Measurements from ENCODE around the gene ZNF48.
A peak's percentile ranks its signal among the peaks of the same experiment; 100 is the strongest.

The ZNF48 gene

DNA sequence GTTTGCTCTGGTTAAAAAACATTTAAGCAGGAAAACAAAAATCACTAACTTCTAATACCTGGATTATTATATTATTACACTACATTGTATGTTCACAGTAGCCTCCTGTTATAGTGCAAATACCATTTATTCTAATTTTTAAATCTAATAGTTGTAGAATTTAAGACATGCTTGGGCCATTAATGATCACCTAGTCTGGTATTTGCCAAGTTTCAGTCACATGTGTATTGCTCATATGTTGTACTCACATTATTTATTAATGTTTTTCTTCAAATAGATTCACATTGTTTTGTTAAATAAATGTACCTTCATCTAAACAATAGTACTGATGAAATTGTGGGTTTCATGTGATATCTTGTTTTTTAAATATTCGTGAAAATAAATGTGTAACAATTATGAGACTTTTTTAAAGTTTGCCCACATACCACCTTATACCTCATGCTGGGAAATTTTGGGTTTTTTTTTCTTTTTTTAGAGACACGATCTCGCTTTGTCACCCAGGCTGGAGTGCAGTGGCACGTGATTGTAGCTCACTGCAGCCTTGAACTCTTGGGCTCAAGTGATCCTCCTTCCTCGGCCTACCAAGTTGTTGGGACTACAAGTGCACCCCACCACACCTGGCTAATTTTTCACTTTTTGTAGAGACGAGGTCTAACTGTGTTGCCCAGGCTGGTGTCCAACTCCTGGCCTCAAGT is 18.0 kb downstream of the ZNF48 start:
- Histone ChIP-seq H2AK5ac (ENCODE audit: low read length) (no peak overlapping the region), H3K4me3 (ENCODE audit: low read length) (no peak overlapping the region), H3K27ac (ENCODE audit: low read depth, low read length) (no peak overlapping the region), H3K79me2 (ENCODE audit: control insufficient read depth, insufficient read depth, low read length) (no peaks in the 10 kb centered on the region), H3K4me2 (ENCODE audit: low read length) (no peak overlapping the region), H3K56ac (ENCODE audit: low read length) (no peak overlapping the region), H3K23ac (ENCODE audit: low read length) (no peak overlapping the region), H3K79me1 (ENCODE audit: low read length) (peaks cover 6% of the 10 kb centered on the region), H3K4me1 (ENCODE audit: control insufficient read depth, low read depth, low read length) (peaks cover under 1% of the 10 kb centered on the region), H3K36me3 (ENCODE audit: control insufficient read depth, insufficient read depth, low read length) (peaks cover 7% of the 10 kb centered on the region), H2BK5ac (ENCODE audit: low read length) (no peak overlapping the region), H4K5ac (ENCODE audit: low read length) (no peak overlapping the region), H2BK120ac (ENCODE audit: low read depth, low read length) (no peak overlapping the region), H2BK15ac (replicated peaks; ENCODE audit: low read depth) (no peak overlapping the region), H3K18ac (ENCODE audit: low read length) (no peak overlapping the region), H4K8ac (ENCODE audit: low read depth, low read length) (no peak overlapping the region), H3K9ac (ENCODE audit: low read length) (no peak overlapping the region), H3K27me3 (ENCODE audit: insufficient read depth, low read length, poor library complexity) (no peaks in the 10 kb centered on the region), H3K4ac (ENCODE audit: low read depth, low read length) (no peak overlapping the region)
- 100% methylated on average over 1 of the region's 6 CpGs for WGBS (ENCODE audit: extremely low coverage, insufficient coverage, low lambda C conversion rate)
- DNase-seq = no peak

GRCh38 chr16:30414159-30414558 is 18.9 kb downstream of the ZNF48 start:
- H3K36me3 ChIP-seq (ENCODE audit: control insufficient read depth, insufficient read depth, low read length) = peaks cover 7% of the 10 kb centered on the region
- no CpG with 5 or more reads among the region's 5 CpGs for WGBS (ENCODE audit: extremely low coverage, insufficient coverage, low lambda C conversion rate)

GRCh38 chr16:30416047-30416603 is 20.9 kb downstream of the ZNF48 start:
- Histone ChIP-seq H3K4ac (ENCODE audit: low read depth, low read length) (no peak overlapping the region), H3K27me3 (ENCODE audit: insufficient read depth, low read length, poor library complexity) (no peaks in the 10 kb centered on the region), H3K23ac (ENCODE audit: low read length) (no peak overlapping the region), H4K8ac (ENCODE audit: low read depth, low read length) (no peak overlapping the region), H2BK5ac (ENCODE audit: low read length) (no peak overlapping the region), H3K27ac (ENCODE audit: low read depth, low read length) (no peak overlapping the region), H2BK120ac (ENCODE audit: low read depth, low read length) (no peak overlapping the region), H3K4me3 (ENCODE audit: low read length) (no peak overlapping the region), H3K79me1 (ENCODE audit: low read length) (peaks cover 1% of the 10 kb centered on the region), H4K5ac (ENCODE audit: low read length) (no peak overlapping the region), H3K79me2 (ENCODE audit: control insufficient read depth, insufficient read depth, low read length) (no peaks in the 10 kb centered on the region), H3K4me2 (ENCODE audit: low read length) (no peak overlapping the region), H3K18ac (ENCODE audit: low read length) (no peak overlapping the region), H3K56ac (ENCODE audit: low read length) (no peak overlapping the region), H3K36me3 (ENCODE audit: control insufficient read depth, insufficient read depth, low read length) (peaks cover 6% of the 10 kb centered on the region), H2BK15ac (replicated peaks; ENCODE audit: low read depth) (no peak overlapping the region), H3K4me1 (ENCODE audit: control insufficient read depth, low read depth, low read length) (no peaks in the 10 kb centered on the region), H2AK5ac (ENCODE audit: low read length) (no peak overlapping the region), H3K9ac (ENCODE audit: low read length) (no peak overlapping the region)
- peak; percentile 25 for DNase-seq
- WGBS (ENCODE audit: extremely low coverage, insufficient coverage, low lambda C conversion rate) = no CpG with 5 or more reads among the region's 4 CpGs

More at GRCh38 chr16:30414159-30414558, 18.9 kb downstream of the ZNF48 start:
- H4K5ac ChIP-seq (ENCODE audit: low read length) = no peak overlapping the region
- no peak overlapping the region for H3K18ac ChIP-seq (ENCODE audit: low read length)
- H4K8ac ChIP-seq (ENCODE audit: low read depth, low read length) = no peak overlapping the region
- no peak overlapping the region for H3K4ac ChIP-seq (ENCODE audit: low read depth, low read length)
- H2AK5ac ChIP-seq (ENCODE audit: low read length) = no peak overlapping the region
- H3K4me2 ChIP-seq (ENCODE audit: low read length) = no peak overlapping the region
- H3K56ac ChIP-seq (ENCODE audit: low read length) = no peak overlapping the region
- peaks cover 4% of the 10 kb centered on the region for H3K79me1 ChIP-seq (ENCODE audit: low read length)
- DNase-seq = no peak
- no peak overlapping the region for H3K9ac ChIP-seq (ENCODE audit: low read length)
- H3K23ac ChIP-seq (ENCODE audit: low read length) = no peak overlapping the region
- no peaks in the 10 kb centered on the region for H3K79me2 ChIP-seq (ENCODE audit: control insufficient read depth, insufficient read depth, low read length)
- H2BK5ac ChIP-seq (ENCODE audit: low read length) = no peak overlapping the region
- H2BK15ac ChIP-seq (replicated peaks; ENCODE audit: low read depth) = no peak overlapping the region
- H3K4me1 ChIP-seq (ENCODE audit: control insufficient read depth, low read depth, low read length) = no peaks in the 10 kb centered on the region
- H3K27me3 ChIP-seq (ENCODE audit: insufficient read depth, low read length, poor library complexity) = no peaks in the 10 kb centered on the region
- no peak overlapping the region for H2BK120ac ChIP-seq (ENCODE audit: low read depth, low read length)
- H3K27ac ChIP-seq (ENCODE audit: low read depth, low read length) = no peak overlapping the region
- no peak overlapping the region for H3K4me3 ChIP-seq (ENCODE audit: low read length)

DNA sequence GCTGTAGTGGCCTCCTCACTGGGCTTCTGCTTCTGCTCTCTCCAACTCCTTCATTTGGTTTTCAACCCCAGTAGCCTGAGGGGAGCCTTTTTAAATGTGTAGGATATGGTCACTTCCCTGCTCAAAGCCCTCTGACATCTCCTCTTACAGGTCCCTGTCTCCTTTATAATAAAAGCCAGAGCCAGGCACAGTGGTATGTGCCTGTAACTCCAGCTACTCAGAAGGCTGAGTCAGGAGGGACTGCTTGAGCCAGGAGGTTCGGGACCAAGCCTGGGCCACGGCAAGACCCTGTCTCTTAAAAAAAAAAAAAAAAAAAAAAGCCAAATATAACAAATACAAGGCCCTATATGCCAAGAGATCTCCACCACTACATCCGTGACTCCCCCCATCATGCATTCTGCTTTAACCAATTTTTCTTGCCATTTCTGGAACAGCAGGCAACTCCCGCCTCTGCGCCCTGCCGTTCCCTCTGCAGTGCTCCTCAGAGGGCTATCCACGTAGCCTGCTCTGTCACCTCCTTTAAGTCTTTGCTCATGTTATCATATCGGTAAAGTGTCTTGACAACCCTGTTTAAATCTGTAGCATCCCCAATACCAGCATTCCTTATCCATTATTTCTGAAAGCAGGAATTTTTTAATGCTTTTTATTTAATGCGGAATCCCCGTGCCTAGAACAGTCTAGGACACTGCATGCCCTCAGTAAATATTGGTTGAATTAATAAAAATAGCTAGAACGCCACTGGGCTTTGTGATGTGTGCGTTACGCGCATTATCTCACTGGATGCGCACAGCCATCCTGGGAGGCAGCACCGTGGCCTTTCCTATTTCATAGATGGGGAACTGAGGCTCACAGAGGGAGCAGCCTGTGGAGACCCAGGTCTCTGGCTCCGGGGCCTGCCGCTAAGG is 21.7 kb downstream of the ZNF48 start:
- H3K23ac ChIP-seq (ENCODE audit: low read length) = no peak overlapping the region
- peak; percentile 26 for DNase-seq
- H3K36me3 ChIP-seq (ENCODE audit: control insufficient read depth, insufficient read depth, low read length) = peaks cover 2% of the 10 kb centered on the region
- peak overlapping the region; percentile 89 for H3K56ac ChIP-seq (ENCODE audit: low read length)
- no peaks in the 10 kb centered on the region for H3K79me1 ChIP-seq (ENCODE audit: low read length)
- no peaks in the 10 kb centered on the region for H3K79me2 ChIP-seq (ENCODE audit: control insufficient read depth, insufficient read depth, low read length)
- H3K27ac ChIP-seq (ENCODE audit: low read depth, low read length) = no peak overlapping the region
- H3K4ac ChIP-seq (ENCODE audit: low read depth, low read length) = no peak overlapping the region
- no peaks in the 10 kb centered on the region for H3K27me3 ChIP-seq (ENCODE audit: insufficient read depth, low read length, poor library complexity)
- H3K4me2 ChIP-seq (ENCODE audit: low read length) = peak overlapping the region; percentile 78
- no peak overlapping the region for H3K4me3 ChIP-seq (ENCODE audit: low read length)
- peak overlapping the region; percentile 33 for H3K18ac ChIP-seq (ENCODE audit: low read length)
- H2BK120ac ChIP-seq (ENCODE audit: low read depth, low read length) = no peak overlapping the region
- H2BK15ac ChIP-seq (replicated peaks; ENCODE audit: low read depth) = no peak overlapping the region
- no peaks in the 10 kb centered on the region for H3K4me1 ChIP-seq (ENCODE audit: control insufficient read depth, low read depth, low read length)
- H2BK5ac ChIP-seq (ENCODE audit: low read length) = no peak overlapping the region
- H2AK5ac ChIP-seq (ENCODE audit: low read length) = no peak overlapping the region
- WGBS (ENCODE audit: extremely low coverage, insufficient coverage, low lambda C conversion rate) = no CpG with 5 or more reads among the region's 18 CpGs
- H4K8ac ChIP-seq (ENCODE audit: low read depth, low read length) = no peak overlapping the region
- peak overlapping the region; percentile 82 for H3K9ac ChIP-seq (ENCODE audit: low read length)
- no peak overlapping the region for H4K5ac ChIP-seq (ENCODE audit: low read length)

DNA sequence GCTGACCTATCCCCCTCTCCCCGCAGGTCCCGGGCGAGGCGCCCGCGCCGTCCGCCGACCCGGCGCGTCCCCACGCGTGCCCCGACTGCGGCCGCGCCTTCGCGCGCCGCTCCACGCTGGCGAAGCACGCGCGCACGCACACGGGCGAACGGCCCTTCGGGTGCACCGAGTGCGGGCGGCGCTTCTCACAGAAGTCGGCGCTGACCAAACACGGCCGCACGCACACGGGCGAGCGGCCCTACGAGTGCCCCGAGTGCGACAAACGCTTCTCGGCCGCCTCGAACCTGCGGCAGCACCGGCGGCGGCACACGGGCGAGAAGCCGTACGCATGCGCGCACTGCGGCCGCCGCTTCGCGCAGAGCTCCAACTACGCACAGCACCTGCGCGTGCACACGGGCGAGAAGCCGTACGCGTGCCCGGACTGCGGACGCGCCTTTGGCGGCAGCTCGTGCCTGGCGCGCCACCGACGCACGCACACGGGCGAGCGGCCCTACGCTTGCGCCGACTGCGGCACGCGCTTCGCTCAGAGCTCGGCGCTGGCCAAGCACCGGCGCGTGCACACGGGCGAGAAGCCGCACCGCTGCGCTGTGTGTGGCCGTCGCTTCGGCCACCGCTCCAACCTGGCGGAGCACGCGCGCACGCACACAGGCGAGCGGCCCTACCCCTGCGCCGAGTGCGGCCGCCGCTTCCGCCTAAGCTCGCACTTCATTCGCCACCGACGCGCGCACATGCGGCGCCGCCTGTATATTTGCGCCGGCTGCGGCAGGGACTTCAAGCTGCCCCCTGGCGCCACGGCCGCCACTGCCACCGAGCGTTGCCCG is 22.5 kb downstream of the ZNF48 start:
- H3K4me3 ChIP-seq (ENCODE audit: low read length) = peak overlapping the region; percentile 35
- H3K9ac ChIP-seq (ENCODE audit: low read length) = peak overlapping the region; percentile 82
- peaks cover 2% of the 10 kb centered on the region for H3K36me3 ChIP-seq (ENCODE audit: control insufficient read depth, insufficient read depth, low read length)
- H4K8ac ChIP-seq (ENCODE audit: low read depth, low read length) = no peak overlapping the region
- peak overlapping the region; percentile 24 for H3K27ac ChIP-seq (ENCODE audit: low read depth, low read length)
- no peak overlapping the region for H2BK120ac ChIP-seq (ENCODE audit: low read depth, low read length)
- H4K5ac ChIP-seq (ENCODE audit: low read length) = no peak overlapping the region
- no CpG with 5 or more reads among the region's 140 CpGs for WGBS (ENCODE audit: extremely low coverage, insufficient coverage, low lambda C conversion rate)
- H3K79me1 ChIP-seq (ENCODE audit: low read length) = no peaks in the 10 kb centered on the region
- no peaks in the 10 kb centered on the region for H3K27me3 ChIP-seq (ENCODE audit: insufficient read depth, low read length, poor library complexity)
- H3K79me2 ChIP-seq (ENCODE audit: control insufficient read depth, insufficient read depth, low read length) = no peaks in the 10 kb centered on the region
- no peak overlapping the region for H3K23ac ChIP-seq (ENCODE audit: low read length)
- no peak overlapping the region for H2AK5ac ChIP-seq (ENCODE audit: low read length)
- H3K56ac ChIP-seq (ENCODE audit: low read length) = peak overlapping the region; percentile 89
- DNase-seq = peak; percentile 98
- peak overlapping the region; percentile 33 for H3K18ac ChIP-seq (ENCODE audit: low read length)
- peak overlapping the region; percentile 78 for H3K4me2 ChIP-seq (ENCODE audit: low read length)
- no peak overlapping the region for H2BK15ac ChIP-seq (replicated peaks; ENCODE audit: low read depth)
- H2BK5ac ChIP-seq (ENCODE audit: low read length) = no peak overlapping the region
- no peaks in the 10 kb centered on the region for H3K4me1 ChIP-seq (ENCODE audit: control insufficient read depth, low read depth, low read length)
- peak overlapping the region; percentile 2 for H3K4ac ChIP-seq (ENCODE audit: low read depth, low read length)
